ENCODE results near the gene TRMT61A.

TRMT61A gene

GRCh38 chr14:103546652-103547454, 17.9 kb downstream of the TRMT61A start:
- no peaks in the 10 kb centered on the region for H3K36me3 ChIP-seq (ENCODE audit: control insufficient read depth in 1 of 2, insufficient read depth in 2 of 2, low read length in 2 of 2)
- H3K4me1 ChIP-seq (ENCODE audit: control insufficient read depth in 1 of 2, insufficient read depth in 2 of 2, low read length in 2 of 2): peaks cover 0 to 72% of the 10 kb centered on the region in 2 donors
- H3K27me3 ChIP-seq (ENCODE audit: low read depth, low read length): no peaks in the 10 kb centered on the region
- no peaks in the 10 kb centered on the region for H3K9me3 ChIP-seq (ENCODE audit: control insufficient read depth in 1 of 2, low read length in 2 of 2)
- no peak overlapping the region for H3K4me3 ChIP-seq (ENCODE audit: low read depth in 1 of 2, low read length in 2 of 2)
- no peak overlapping the region for H3K27ac ChIP-seq (ENCODE audit: low read length)

GRCh38 chr14:103547455-103547940, 18.5 kb downstream of the TRMT61A start:
- Histone ChIP-seq H3K36me3 (ENCODE audit: control insufficient read depth in 1 of 2, insufficient read depth in 2 of 2, low read length in 2 of 2) (no peaks in the 10 kb centered on the region), H3K9me3 (ENCODE audit: control insufficient read depth in 1 of 2, low read length in 2 of 2) (no peaks in the 10 kb centered on the region), H3K27me3 (ENCODE audit: low read depth, low read length) (no peaks in the 10 kb centered on the region), H3K4me3 (ENCODE audit: low read depth in 1 of 2, low read length in 2 of 2) (no peak overlapping the region), H3K27ac (ENCODE audit: low read length) (no peak overlapping the region), H3K4me1 (ENCODE audit: control insufficient read depth in 1 of 2, insufficient read depth in 2 of 2, low read length in 2 of 2) (peaks cover 0 to 72% of the 10 kb centered on the region in 2 donors)

GRCh38 chr14:103547941-103548462, 19.0 kb downstream of the TRMT61A start:
- no peak overlapping the region for H3K4me3 ChIP-seq (ENCODE audit: low read depth in 1 of 2, low read length in 2 of 2)
- no peak overlapping the region for H3K27ac ChIP-seq (ENCODE audit: low read length)
- peaks cover 0 to 68% of the 10 kb centered on the region in 2 donors for H3K4me1 ChIP-seq (ENCODE audit: control insufficient read depth in 1 of 2, insufficient read depth in 2 of 2, low read length in 2 of 2)

GRCh38 chr14:103548463-103549351, 19.7 kb downstream of the TRMT61A start:
- H3K27ac ChIP-seq (ENCODE audit: low read length): no peak overlapping the region
- peaks cover 0 to 60% of the 10 kb centered on the region in 2 donors for H3K4me1 ChIP-seq (ENCODE audit: control insufficient read depth in 1 of 2, insufficient read depth in 2 of 2, low read length in 2 of 2)
- no peak overlapping the region for H3K4me3 ChIP-seq (ENCODE audit: low read depth in 1 of 2, low read length in 2 of 2)
- no peaks in the 10 kb centered on the region for H3K9me3 ChIP-seq (ENCODE audit: control insufficient read depth in 1 of 2, low read length in 2 of 2)
- H3K36me3 ChIP-seq (ENCODE audit: control insufficient read depth in 1 of 2, insufficient read depth in 2 of 2, low read length in 2 of 2): no peaks in the 10 kb centered on the region
- no peaks in the 10 kb centered on the region for H3K27me3 ChIP-seq (ENCODE audit: low read depth, low read length)

More at GRCh38 chr14:103547941-103548462, 19.0 kb downstream of the TRMT61A start:
- Histone ChIP-seq H3K9me3 (ENCODE audit: control insufficient read depth in 1 of 2, low read length in 2 of 2) (no peaks in the 10 kb centered on the region), H3K36me3 (ENCODE audit: control insufficient read depth in 1 of 2, insufficient read depth in 2 of 2, low read length in 2 of 2) (no peaks in the 10 kb centered on the region), H3K27me3 (ENCODE audit: low read depth, low read length) (no peaks in the 10 kb centered on the region)

GRCh38 chr14:103549361-103550311, 20.6 kb downstream of the TRMT61A start:
- Histone ChIP-seq H3K9me3 (ENCODE audit: control insufficient read depth in 1 of 2, low read length in 2 of 2) (no peaks in the 10 kb centered on the region), H3K27ac (ENCODE audit: low read length) (peak overlapping the region; percentile 21), H3K4me3 (ENCODE audit: low read depth in 1 of 2, low read length in 2 of 2) (no peak overlapping the region), H3K27me3 (ENCODE audit: low read depth, low read length) (no peaks in the 10 kb centered on the region), H3K4me1 (ENCODE audit: control insufficient read depth in 1 of 2, insufficient read depth in 2 of 2, low read length in 2 of 2) (peaks cover 0 to 51% of the 10 kb centered on the region in 2 donors), H3K36me3 (ENCODE audit: control insufficient read depth in 1 of 2, insufficient read depth in 2 of 2, low read length in 2 of 2) (no peaks in the 10 kb centered on the region)

GRCh38 chr14:103550451-103551337, 21.7 kb downstream of the TRMT61A start:
- Histone ChIP-seq H3K27ac (ENCODE audit: low read length) (peak overlapping the region; percentile 91), H3K4me1 (ENCODE audit: control insufficient read depth in 1 of 2, insufficient read depth in 2 of 2, low read length in 2 of 2) (peaks cover 0 to 47% of the 10 kb centered on the region in 2 donors), H3K9me3 (ENCODE audit: control insufficient read depth in 1 of 2, low read length in 2 of 2) (no peaks in the 10 kb centered on the region), H3K36me3 (ENCODE audit: control insufficient read depth in 1 of 2, insufficient read depth in 2 of 2, low read length in 2 of 2) (no peaks in the 10 kb centered on the region), H3K4me3 (ENCODE audit: low read depth in 1 of 2, low read length in 2 of 2) (no peak overlapping the region), H3K27me3 (ENCODE audit: low read depth, low read length) (no peaks in the 10 kb centered on the region)

GRCh38 chr14:103551338-103551762, 22.4 kb downstream of the TRMT61A start:
- Histone ChIP-seq H3K9me3 (ENCODE audit: control insufficient read depth in 1 of 2, low read length in 2 of 2) (no peaks in the 10 kb centered on the region), H3K27me3 (ENCODE audit: low read depth, low read length) (no peaks in the 10 kb centered on the region), H3K4me3 (ENCODE audit: low read depth in 1 of 2, low read length in 2 of 2) (peak overlapping the region; percentile 30 to 44), H3K27ac (ENCODE audit: low read length) (peak overlapping the region; percentile 91), H3K4me1 (ENCODE audit: control insufficient read depth in 1 of 2, insufficient read depth in 2 of 2, low read length in 2 of 2) (peaks cover 0 to 46% of the 10 kb centered on the region in 2 donors), H3K36me3 (ENCODE audit: control insufficient read depth in 1 of 2, insufficient read depth in 2 of 2, low read length in 2 of 2) (no peaks in the 10 kb centered on the region)

- Histone ChIP-seq H3K27me3 (ENCODE audit: low read depth, low read length) (no peaks in the 10 kb centered on the region), H3K4me3 (ENCODE audit: low read depth in 1 of 2, low read length in 2 of 2) (peak overlapping the region; percentile 30 to 44), H3K4me1 (ENCODE audit: control insufficient read depth in 1 of 2, insufficient read depth in 2 of 2, low read length in 2 of 2) (peaks cover 0 to 43% of the 10 kb centered on the region in 2 donors), H3K27ac (ENCODE audit: low read length) (peak overlapping the region; percentile 91), H3K36me3 (ENCODE audit: control insufficient read depth in 1 of 2, insufficient read depth in 2 of 2, low read length in 2 of 2) (no peaks in the 10 kb centered on the region), H3K9me3 (ENCODE audit: control insufficient read depth in 1 of 2, low read length in 2 of 2) (no peaks in the 10 kb centered on the region)
Measured at GRCh38 chr14:103552011-103552845, 23.2 kb downstream of the TRMT61A start.

- H3K27me3 ChIP-seq (ENCODE audit: low read depth, low read length): no peaks in the 10 kb centered on the region
- peaks cover 0 to 43% of the 10 kb centered on the region in 2 donors for H3K4me1 ChIP-seq (ENCODE audit: control insufficient read depth in 1 of 2, insufficient read depth in 2 of 2, low read length in 2 of 2)
- no peaks in the 10 kb centered on the region for H3K36me3 ChIP-seq (ENCODE audit: control insufficient read depth in 1 of 2, insufficient read depth in 2 of 2, low read length in 2 of 2)
- H3K27ac ChIP-seq (ENCODE audit: low read length): peak overlapping the region; percentile 60
- no peak overlapping the region for H3K4me3 ChIP-seq (ENCODE audit: low read depth in 1 of 2, low read length in 2 of 2)
- H3K9me3 ChIP-seq (ENCODE audit: control insufficient read depth in 1 of 2, low read length in 2 of 2): no peaks in the 10 kb centered on the region
Measured at GRCh38 chr14:103552846-103553210, 23.8 kb downstream of the TRMT61A start.
